ENCODE measurements around the gene IMMT.

DNA sequence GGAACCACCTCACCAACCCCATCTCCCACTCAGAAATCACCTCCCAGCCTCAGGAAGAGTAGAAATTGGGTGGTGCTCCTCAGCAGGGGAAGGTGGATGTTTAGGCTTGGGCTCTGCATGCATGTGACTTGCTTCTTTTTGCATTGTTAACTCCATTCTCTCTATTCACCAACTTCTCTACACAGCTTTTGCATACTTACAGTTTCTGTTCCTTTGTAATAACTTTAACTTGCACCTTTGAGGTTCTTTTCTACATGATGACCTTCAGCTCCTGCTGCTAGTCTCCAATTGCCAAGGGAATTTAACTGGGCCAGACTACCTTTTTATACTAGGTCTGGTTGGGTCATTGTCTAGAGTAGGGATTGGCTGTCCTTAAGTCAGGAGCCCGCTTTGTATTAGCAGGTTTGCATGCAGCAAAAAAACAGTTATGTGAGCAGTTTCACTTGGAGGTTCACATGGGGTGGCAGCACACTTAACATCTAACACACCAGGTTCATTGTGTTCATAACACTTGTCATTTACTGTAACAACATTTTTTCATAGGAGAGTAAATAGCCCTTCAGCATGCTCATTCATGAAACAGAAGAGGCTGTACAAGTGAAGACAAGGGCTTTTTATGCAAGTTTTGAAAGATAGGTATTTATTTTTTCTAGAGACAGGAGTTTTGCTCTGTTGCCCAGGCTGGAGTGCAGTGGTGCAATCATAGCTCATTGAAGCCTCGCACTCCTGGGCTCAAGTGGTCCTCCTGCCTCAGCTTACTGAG is 16.0 kb upstream of the IMMT start:
- TF ChIP-seq, protein P1, sequence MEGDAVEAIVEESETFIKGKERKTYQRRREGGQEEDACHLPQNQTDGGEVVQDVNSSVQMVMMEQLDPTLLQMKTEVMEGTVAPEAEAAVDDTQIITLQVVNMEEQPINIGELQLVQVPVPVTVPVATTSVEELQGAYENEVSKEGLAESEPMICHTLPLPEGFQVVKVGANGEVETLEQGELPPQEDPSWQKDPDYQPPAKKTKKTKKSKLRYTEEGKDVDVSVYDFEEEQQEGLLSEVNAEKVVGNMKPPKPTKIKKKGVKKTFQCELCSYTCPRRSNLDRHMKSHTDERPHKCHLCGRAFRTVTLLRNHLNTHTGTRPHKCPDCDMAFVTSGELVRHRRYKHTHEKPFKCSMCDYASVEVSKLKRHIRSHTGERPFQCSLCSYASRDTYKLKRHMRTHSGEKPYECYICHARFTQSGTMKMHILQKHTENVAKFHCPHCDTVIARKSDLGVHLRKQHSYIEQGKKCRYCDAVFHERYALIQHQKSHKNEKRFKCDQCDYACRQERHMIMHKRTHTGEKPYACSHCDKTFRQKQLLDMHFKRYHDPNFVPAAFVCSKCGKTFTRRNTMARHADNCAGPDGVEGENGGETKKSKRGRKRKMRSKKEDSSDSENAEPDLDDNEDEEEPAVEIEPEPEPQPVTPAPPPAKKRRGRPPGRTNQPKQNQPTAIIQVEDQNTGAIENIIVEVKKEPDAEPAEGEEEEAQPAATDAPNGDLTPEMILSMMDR (IDR thresholded peaks at IDR 0.05; ENCODE audit: low read depth, low read length), result no peak
- TF ChIP-seq POLR2A (IDR thresholded peaks at IDR 0.05; ENCODE audit: extremely low read depth, insufficient read length) (no peak), MYC (IDR thresholded peaks at IDR 0.05; ENCODE audit: low read depth, low read length) (no peak)
- TF ChIP-seq, protein P2, sequence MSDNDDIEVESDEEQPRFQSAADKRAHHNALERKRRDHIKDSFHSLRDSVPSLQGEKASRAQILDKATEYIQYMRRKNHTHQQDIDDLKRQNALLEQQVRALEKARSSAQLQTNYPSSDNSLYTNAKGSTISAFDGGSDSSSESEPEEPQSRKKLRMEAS (IDR thresholded peaks at IDR 0.05; ENCODE audit: low read depth, low read length), result no peak

Measured in NB4 (cell line).